PC-3 (cell line): ENCODE results near the gene CHCHD10. TPM values are rescaled to one million over a fixed set of nuclear protein-coding genes. Genes with fewer than 3 reads are reported as not detected.

Source experiments
- ATAC-seq: fragments of 200-7000 bp; cut with Tn5 transposase; 2 replicates; pipeline ENCODE4 v1.9.1; 2020; ENCODE audit warnings: mild to moderate bottlenecking, moderate library complexity
- BruUV-seq: library from RNA; stranded (reverse); fragments of 400-500 nt; replicated peaks from 2 replicates; lab custom pipeline; 2021; lab: Mats Ljungman, UMichigan
- CTCF ChIA-PET: fragments of 300-600 bp; sonication (Branson Sonifier 250); formaldehyde crosslinking; loops from one replicate; lab custom pipeline; 2022; ENCODE audit warnings: antibody characterized with exemption; lab: Charles Lee
- POLR2A ChIA-PET: fragments of 300-600 bp; sonication (Branson Sonifier 250); formaldehyde crosslinking; loops from one replicate; lab custom pipeline; 2022; ENCODE audit warnings: antibody characterized with exemption; ENCODE audit not compliant: unreplicated experiment; lab: Charles Lee
- DNase-seq: peaks from one replicate; pipeline ENCODE4 v3.0.0-alpha.2; 2015
- H2AFZ ChIP-seq: fragments of 300-600 bp; sonication (generic); 2 replicates; pipeline ENCODE4 v1.6.0; 2016; ENCODE audit warnings: antibody characterized with exemption, low read length
- H3F3A ChIP-seq: fragments of 300-600 bp; sonication (generic); one replicate; pipeline ENCODE4 v1.6.0; 2017; ENCODE audit warnings: antibody characterized with exemption, low read length, control low read depth, mild to moderate bottlenecking; ENCODE audit not compliant: unreplicated experiment
- H3K27ac ChIP-seq: fragments of 300-600 bp; sonication (generic); 2 replicates; pipeline ENCODE4 v1.5.1; 2016; ENCODE audit warnings: mild to moderate bottlenecking, low read length
- H3K27me3 ChIP-seq: fragments of 300-600 bp; sonication (generic); 2 replicates; pipeline ENCODE4 v1.6.1; 2016; ENCODE audit warnings: low read length, mixed read lengths
- H3K36me3 ChIP-seq: fragments of 300-600 bp; sonication (generic); 2 replicates; pipeline ENCODE4 v1.6.1; 2016; ENCODE audit warnings: low read depth, mixed run types, low read length, mixed read lengths
- H3K4me1 ChIP-seq: fragments of 300-600 bp; sonication (generic); 2 replicates; pipeline ENCODE4 v1.5.1; 2016; ENCODE audit warnings: low read length; ENCODE audit not compliant: insufficient read depth
- H3K4me2 ChIP-seq: fragments of 300-600 bp; sonication (generic); 2 replicates; pipeline ENCODE4 v1.6.0; 2016; ENCODE audit warnings: low read length
- H3K4me3 ChIP-seq: fragments of 300-600 bp; sonication (generic); 2 replicates; pipeline ENCODE4 v1.5.1; 2016; ENCODE audit warnings: mild to moderate bottlenecking, low read length, mixed read lengths
- H3K79me2 ChIP-seq: fragments of 300-600 bp; sonication (generic); 2 replicates; pipeline ENCODE4 v1.6.1; 2017; ENCODE audit warnings: low read length, mixed read lengths
- H3K9ac ChIP-seq: fragments of 300-600 bp; sonication (generic); 2 replicates; pipeline ENCODE4 v1.6.0; 2016; ENCODE audit warnings: mild to moderate bottlenecking, low read length
- H3K9me2 ChIP-seq: fragments of 300-600 bp; sonication (generic); replicated peaks from 2 replicates; pipeline ENCODE4 v1.6.1; 2016; ENCODE audit warnings: mixed run types, low read length, mixed read lengths
- H3K9me3 ChIP-seq: fragments of 300-600 bp; sonication (generic); 2 replicates; pipeline ENCODE4 v1.6.1; 2016; ENCODE audit warnings: low read length, mixed read lengths
- H4K20me1 ChIP-seq: fragments of 300-600 bp; sonication (generic); 2 replicates; pipeline ENCODE4 v1.6.1; 2016; ENCODE audit warnings: low read length, mixed read lengths
- CTCF ChIP-seq: fragments of 300-600 bp; sonication (generic); conservative IDR thresholded peaks from 2 replicates; pipeline ENCODE4 v1.5.1; 2017; ENCODE audit warnings: antibody characterized with exemption, low read depth, mild to moderate bottlenecking, low read length
- EZH2 ChIP-seq: fragments of 300-600 bp; sonication (generic); IDR thresholded peaks from one replicate; pipeline ENCODE4 v1.6.1; 2017; ENCODE audit warnings: antibody characterized with exemption, mild to moderate bottlenecking, low read length; ENCODE audit not compliant: unreplicated experiment
- EZH2phosphoT487 ChIP-seq: fragments of 300-600 bp; sonication (generic); IDR thresholded peaks from 2 replicates; pipeline ENCODE4 v1.6.1; 2018; ENCODE audit warnings: mild to moderate bottlenecking, antibody characterized with exemption, low read length, borderline replicate concordance
- intact Hi-C: fragments of 100-400 bp; cut with micrococcal nuclease; formaldehyde crosslinking; loops from 2 replicates; pipeline ENCODE4 v1.9.0; 2023
- total RNA-seq: library from RNA; depleted of rRNA; stranded (reverse); fragments of >200 nt; gene quantifications from 2 replicates; pipeline ENCODE4 v1.2.3, GENCODE V29; 2014

The CHCHD10 gene
- total RNA-seq, 1 experiment from 2014 or later, result 98.1 TPM

- H2AFZ ChIP-seq, result no peak overlapping the region
- H4K20me1 ChIP-seq, result no peaks in the 10 kb centered on the region
- H3K27ac ChIP-seq, result no peak overlapping the region
- ChIA-PET CTCF (no interaction called here), POLR2A (no interaction called here)
- 0 out of 2 replicates have a peak, but pooled peaks cover 4% of the 10 kb centered on the region for H3K79me2 ChIP-seq
- H3K36me3 ChIP-seq, result no peaks in the 10 kb centered on the region
- intact Hi-C loops, result no loop called here
- no TSS peak for BruUV-seq
- H3K9me2 ChIP-seq, result no peaks in the 10 kb centered on the region
- TF ChIP-seq CTCF, result no peak
- TF ChIP-seq EZH2phosphoT487, result no peak
- no peak for TF ChIP-seq EZH2
- no peak overlapping the region for H3K9ac ChIP-seq
- peaks cover 8% of the 10 kb centered on the region for H3K4me1 ChIP-seq
- no peak for DNase-seq
- no peak for ATAC-seq
- no peaks in the 10 kb centered on the region for H3K9me3 ChIP-seq
- H3K4me3 ChIP-seq, result no peak overlapping the region
- no peaks in the 10 kb centered on the region for H3K27me3 ChIP-seq
- H3F3A ChIP-seq, result no peaks in the 10 kb centered on the region
- H3K4me2 ChIP-seq, result no peak overlapping the region
These were observed 15.6 kb downstream of the CHCHD10 start for GRCh38 chr22:23752090-23752691.

GRCh38 chr22:23751441-23751996, 16.3 kb downstream of the CHCHD10 start:
- H3K9me3 ChIP-seq, result no peaks in the 10 kb centered on the region
- ChIA-PET POLR2A (no interaction called here), CTCF (interaction anchor here (0.6 kb wide), 2 partner anchors 38 to 98 kb away, joined by 3 read pairs; no protein-coding TSS in a partner anchor)
- H3K9ac ChIP-seq, result peak overlapping the region; percentile 88
- DNase-seq (no peak), ATAC-seq (peak; percentile 17)
- no peak for TF ChIP-seq EZH2phosphoT487
- no peak for TF ChIP-seq EZH2
- no peak for TF ChIP-seq CTCF
- H3K4me2 ChIP-seq, result peak overlapping the region; percentile 97
- peak overlapping the region; percentile 86 for H3K4me3 ChIP-seq
- H3K36me3 ChIP-seq, result no peaks in the 10 kb centered on the region
- TSS peak; percentile 89 for BruUV-seq
- H3K4me1 ChIP-seq, result peaks cover 8% of the 10 kb centered on the region
- no peaks in the 10 kb centered on the region for H4K20me1 ChIP-seq
- intact Hi-C loops, result no loop called here
- peak overlapping the region; percentile 33; the same call in 1 of the 2 replicates for H3K27ac ChIP-seq
- H3F3A ChIP-seq, result no peaks in the 10 kb centered on the region
- H3K27me3 ChIP-seq, result no peaks in the 10 kb centered on the region
- no peaks in the 10 kb centered on the region for H3K9me2 ChIP-seq
- H2AFZ ChIP-seq, result peak overlapping the region; percentile 89
- 0 out of 2 replicates have a peak, but pooled peaks cover 4% of the 10 kb centered on the region for H3K79me2 ChIP-seq
